ENCODE data around the gene COMTD1. TPM values are rescaled to one million over a fixed set of nuclear protein-coding genes. Genes with fewer than 3 reads are reported as not detected.

The COMTD1 gene
- total and polyA plus RNA-seq, 2 of the 8 experiments (the other 6 are each of a cell fraction or from before 2014, with no cell fraction given), result 31.9 to 42.4 TPM

DNA sequence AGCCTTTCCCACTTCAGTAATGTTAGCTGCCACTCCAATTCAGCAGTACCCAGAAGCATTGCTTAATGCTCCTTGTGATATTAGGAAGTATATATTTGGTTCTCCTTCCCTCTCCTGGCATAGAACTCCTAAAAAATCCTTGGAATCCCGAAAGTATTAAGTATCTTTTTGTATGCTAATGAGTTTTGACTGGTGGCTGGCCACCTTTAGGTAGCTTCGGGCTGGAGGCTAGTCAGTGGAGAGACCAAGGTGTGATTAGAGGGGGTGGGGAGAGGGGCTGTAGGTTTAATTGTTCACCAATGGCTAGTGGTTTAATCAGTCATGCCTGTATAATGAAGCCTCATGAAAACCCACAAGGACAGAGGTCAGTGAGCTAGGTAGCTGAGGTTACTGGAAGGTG, 12.2 kb downstream of the COMTD1 start:
- Histone ChIP-seq H4K20me1 (replicated peaks in 1 of 2; ENCODE audit: control insufficient read depth in 1 of 2, insufficient read depth in 2 of 2, low read length in 2 of 2) (peaks cover 3 to 9% of the 10 kb centered on the region in 2 experiments), H3K9ac (replicated peaks in 1 of 4; ENCODE audit: extremely low read depth in 1 of 4, low read depth in 3 of 4, low read length in 3 of 4) (no peak overlapping the region)
- POLR2A ChIA-PET (ENCODE audit: partially characterized antibody), result interaction anchor here (1.0 to 27.6 kb wide), 4 partner anchors 9 to 109 kb away, joined by 3 to 801 read pairs (median 76); partner anchors contain the start of genes COMTD1 and VDAC2
- TF ChIP-seq POU5F1 (IDR thresholded peaks at IDR 0.05; ENCODE audit: low read depth, low read length) (no peak), NRF1 (IDR thresholded peaks at IDR 0.05; ENCODE audit: low read depth, low read length) (no peak), FOSL1 (IDR thresholded peaks at IDR 0.05; ENCODE audit: insufficient read depth, low read depth, low read length) (no peak), TEAD4 (IDR thresholded peaks at IDR 0.05; ENCODE audit: low read depth, low read length) (peak; percentile 77), CBX5 (IDR thresholded peaks at IDR 0.05; ENCODE audit: low read depth, low read length) (no peak), RFX5 (IDR thresholded peaks at IDR 0.05; ENCODE audit: borderline replicate concordance, low read depth, low read length) (no peak), SP4 (IDR thresholded peaks at IDR 0.05; ENCODE audit: low read length) (no peak), EZH2 (IDR thresholded peaks at IDR 0.05; ENCODE audit: low read depth, low read length, severe bottlenecking) (no peak), NANOG (IDR thresholded peaks at IDR 0.05; ENCODE audit: insufficient read depth, low read depth, low read length, poor library complexity, severe bottlenecking) (peak; percentile 49)
- TF ChIP-seq, protein P1, sequence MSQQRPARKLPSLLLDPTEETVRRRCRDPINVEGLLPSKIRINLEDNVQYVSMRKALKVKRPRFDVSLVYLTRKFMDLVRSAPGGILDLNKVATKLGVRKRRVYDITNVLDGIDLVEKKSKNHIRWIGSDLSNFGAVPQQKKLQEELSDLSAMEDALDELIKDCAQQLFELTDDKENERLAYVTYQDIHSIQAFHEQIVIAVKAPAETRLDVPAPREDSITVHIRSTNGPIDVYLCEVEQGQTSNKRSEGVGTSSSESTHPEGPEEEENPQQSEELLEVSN (IDR thresholded peaks at IDR 0.05), result no peak

More for the DNA sequence above, 12.2 kb downstream of the COMTD1 start:
- Histone ChIP-seq H2BK12ac (ENCODE audit: low read depth, low read length) (peak overlapping the region; percentile 91; the same call in 1 of the 2 replicates), H4K5ac (ENCODE audit: insufficient read length, low read depth, low read length) (peak overlapping the region; percentile 42), H3K14ac (ENCODE audit: insufficient read length) (no peak overlapping the region), H3K23me2 (ENCODE audit: low read depth, low read length) (0 out of 2 replicates have a peak, but pooled peaks cover 2% of the 10 kb centered on the region), H2BK5ac (ENCODE audit: low read depth, low read length) (peak overlapping the region; percentile 96; the same call in 1 of the 2 replicates), H3K79me1 (ENCODE audit: low read depth, low read length) (peaks cover 4% of the 10 kb centered on the region; the same call in 1 of the 2 replicates), H3K27me3 (replicated peaks in 1 of 4; ENCODE audit: control insufficient read depth in 3 of 4, extremely low read depth in 1 of 4, insufficient read depth in 3 of 4, low read length in 3 of 4) (no peaks in the 10 kb centered on the region), H3K9me3 (ENCODE audit: insufficient read depth in 2 of 2, low read depth in 1 of 2, low read length in 1 of 2) (no peaks in the 10 kb centered on the region), H2AFZ (ENCODE audit: low read length) (no peak overlapping the region), H3K27ac (ENCODE audit: low read depth, low read length) (peak overlapping the region; percentile 77), H3K36me3 (ENCODE audit: control insufficient read depth in 2 of 4, insufficient read depth in 4 of 4, low read length in 3 of 4) (peaks cover 6 to 80% (median 42%) of the 10 kb centered on the region in 4 experiments; a peak in 7 of 8 replicates), H3K4me1 (replicated peaks in 1 of 4; ENCODE audit: control insufficient read depth in 3 of 4, insufficient read depth in 4 of 4, low read length in 3 of 4) (peaks cover 14 to 42% (median 32%) of the 10 kb centered on the region in 4 experiments), H3K4ac (replicated peaks; ENCODE audit: insufficient read length, low read depth, low read length) (no peak overlapping the region), H4K91ac (replicated peaks; ENCODE audit: insufficient read length, low read length) (no peak overlapping the region), H2BK15ac (ENCODE audit: low read length) (no peak overlapping the region), H2BK120ac (replicated peaks; ENCODE audit: low read depth, low read length) (no peak overlapping the region), H3K79me2 (ENCODE audit: control insufficient read depth in 1 of 2, insufficient read depth in 2 of 2, low read length in 2 of 2) (peaks cover 6 to 61% of the 10 kb centered on the region in 2 experiments), H2AK5ac (ENCODE audit: low read depth, low read length) (no peak overlapping the region), H3K18ac (ENCODE audit: extremely low read depth, low read length) (peak overlapping the region; percentile 84), H3K23ac (ENCODE audit: insufficient read length) (no peak overlapping the region), H3K56ac (replicated peaks; ENCODE audit: insufficient read length, low read depth, low read length) (no peak overlapping the region), H2BK20ac (ENCODE audit: low read length) (no peak overlapping the region; the same call in 1 of the 2 replicates), H4K8ac (ENCODE audit: extremely low read depth, insufficient read depth, low read length) (no peak overlapping the region), H3K4me2 (ENCODE audit: insufficient read depth in 1 of 2, low read depth in 2 of 2, low read length in 2 of 2) (peak overlapping the region; percentile 52 to 53), H3K4me3 (ENCODE audit: extremely low read depth in 1 of 4, insufficient read depth in 2 of 4, low read depth in 3 of 4, low read length in 4 of 4) (peak overlapping the region in 3 of 4 experiments; percentile 8 to 38 (median 23); a peak in 4 of 8 replicates)
- DNase-seq (ENCODE audit: low read depth in 1 of 2, low spot score in 2 of 2), result no peak
- CTCF ChIA-PET (ENCODE audit: partially characterized antibody), result interaction anchor here (2.7 to 18.9 kb wide), 4 partner anchors 7 to 37 kb away, joined by 10 to 209 read pairs (median 79); partner anchors contain the start of genes COMTD1 and VDAC2
- 16% methylated on average over 2 of the region's 2 CpGs; no CpG with 5 or more reads in 1 of the 2 experiments for WGBS, 2 experiments (ENCODE audit: extremely low coverage in 1 of 2, insufficient coverage in 1 of 2, insufficient read length in 1 of 2, insufficient replicate concordance in 2 of 2, low coverage in 1 of 2, low lambda C conversion rate in 2 of 2, missing lambda C conversion rate in 1 of 2)
- no peak for FAIRE-seq
